ENCODE results near the gene GPR87. TPM values are rescaled to one million over a fixed set of nuclear protein-coding genes. Genes with fewer than 3 reads are reported as not detected.

GPR87 gene
- total RNA-seq, 2 donors from 2014 or later: not detected

GRCh38 chr3:151331696-151332095, 15.1 kb upstream of the GPR87 start:
- Histone ChIP-seq H3K27ac (no peak overlapping the region), H3K4me3 (no peak overlapping the region), H3K27me3 (replicated peaks; ENCODE audit: insufficient read depth) (no peaks in the 10 kb centered on the region), H3K9me3 (no peaks in the 10 kb centered on the region), H3K4me1 (ENCODE audit: control insufficient read depth in 1 of 2, low read depth in 2 of 2) (no peaks in the 10 kb centered on the region), H3K36me3 (no peaks in the 10 kb centered on the region)
- no peak for DNase-seq (ENCODE audit: low spot score)
- ATAC-seq (ENCODE audit: insufficient number of reproducible peaks, low FRiP score, low read depth): no peak
- no peak for TF ChIP-seq CTCF (IDR thresholded peaks at IDR 0.05)

- Histone ChIP-seq H3K4me3 (no peak overlapping the region), H3K27ac (no peak overlapping the region), H3K36me3 (no peaks in the 10 kb centered on the region), H3K9me3 (no peaks in the 10 kb centered on the region), H3K27me3 (replicated peaks; ENCODE audit: insufficient read depth) (no peaks in the 10 kb centered on the region), H3K4me1 (ENCODE audit: control insufficient read depth in 1 of 2, low read depth in 2 of 2) (no peaks in the 10 kb centered on the region)
- ATAC-seq (ENCODE audit: insufficient number of reproducible peaks, low FRiP score, low read depth) (no peak), DNase-seq (ENCODE audit: low spot score) (no peak)
- TF ChIP-seq CTCF (IDR thresholded peaks at IDR 0.05): no peak
Measured at GRCh38 chr3:151330899-151331298, 14.3 kb upstream of the GPR87 start.

GRCh38 chr3:151330379-151330778, 13.8 kb upstream of the GPR87 start:
- Histone ChIP-seq H3K9me3 (no peaks in the 10 kb centered on the region), H3K4me3 (no peak overlapping the region), H3K27ac (no peak overlapping the region), H3K27me3 (replicated peaks; ENCODE audit: insufficient read depth) (no peaks in the 10 kb centered on the region), H3K4me1 (ENCODE audit: control insufficient read depth in 1 of 2, low read depth in 2 of 2) (no peaks in the 10 kb centered on the region), H3K36me3 (no peaks in the 10 kb centered on the region)
- DNase-seq (ENCODE audit: low spot score) (no peak), ATAC-seq (ENCODE audit: insufficient number of reproducible peaks, low FRiP score, low read depth) (no peak)
- no peak for TF ChIP-seq CTCF (IDR thresholded peaks at IDR 0.05)

- Histone ChIP-seq H3K27me3 (replicated peaks; ENCODE audit: insufficient read depth) (no peaks in the 10 kb centered on the region), H3K9me3 (no peaks in the 10 kb centered on the region), H3K27ac (no peak within 1 kb of the TSS), H3K36me3 (no peaks in the 10 kb centered on the region), H3K4me1 (ENCODE audit: control insufficient read depth in 1 of 2, low read depth in 2 of 2) (no peaks in the 10 kb centered on the region), H3K4me3 (peak within 1 kb of the TSS; percentile 45)
- ATAC-seq (ENCODE audit: insufficient number of reproducible peaks, low FRiP score, low read depth): no peak
- no peak for DNase-seq (ENCODE audit: low spot score)
- no peak for TF ChIP-seq CTCF (IDR thresholded peaks at IDR 0.05)
Measured at GRCh38 chr3:151329363-151329762, 12.7 kb upstream of the GPR87 start, which contains the start of gene P2RY13. TSS of gene P2RY13 (minus strand) at chr3:151329549. CDS start at chr3:151329528, 21 bp downstream.

GRCh38 chr3:151328298-151328995, 11.8 kb upstream of the GPR87 start:
- no peaks in the 10 kb centered on the region for H3K9me3 ChIP-seq
- H3K36me3 ChIP-seq: no peaks in the 10 kb centered on the region
- TF ChIP-seq CTCF (IDR thresholded peaks at IDR 0.05): no peak
- no peaks in the 10 kb centered on the region for H3K4me1 ChIP-seq (ENCODE audit: control insufficient read depth in 1 of 2, low read depth in 2 of 2)
- DNase-seq (ENCODE audit: low spot score) (no peak), ATAC-seq (ENCODE audit: insufficient number of reproducible peaks, low FRiP score, low read depth) (no peak)
- H3K4me3 ChIP-seq: peak overlapping the region; percentile 45
- H3K27ac ChIP-seq: no peak overlapping the region
- H3K27me3 ChIP-seq (replicated peaks; ENCODE audit: insufficient read depth): no peaks in the 10 kb centered on the region

Data from thoracic aorta (tissue), 2 donors.